DLD1 (cell line): ENCODE measurements around the gene RASGRF2.

Experiments
- in situ Hi-C: cut with HindIII; loops from 2 replicates; pipeline ENCODE4 v1.10.0; 2017; ENCODE audit warnings: low sequenced_read_pairs

Gene RASGRF2

DNA sequence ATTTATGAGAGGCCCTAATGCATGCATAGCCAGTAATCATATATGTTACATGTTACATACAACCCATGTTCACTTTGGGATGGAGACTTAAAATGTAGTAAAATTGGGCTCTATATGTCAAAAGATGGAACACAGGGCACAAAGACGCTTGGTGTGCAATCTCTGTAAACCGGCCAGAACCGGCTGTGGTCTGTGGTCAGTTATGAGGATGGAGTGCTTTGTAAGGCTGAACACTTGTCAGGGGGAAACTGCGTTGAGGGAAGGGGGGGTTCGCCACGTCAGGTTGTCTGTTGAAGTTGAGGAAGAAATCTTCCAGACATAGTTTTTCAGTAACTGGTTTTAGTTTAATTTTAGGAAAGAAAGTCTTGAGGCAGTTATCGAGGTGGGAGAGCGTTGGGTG, 270.3 kb downstream of the RASGRF2 start:
- in situ Hi-C loops: no loop called here

- in situ Hi-C loops: no loop called here
These were observed 272.4 kb downstream of the RASGRF2 start for GRCh38 chr5:81232464-81233079.

DNA sequence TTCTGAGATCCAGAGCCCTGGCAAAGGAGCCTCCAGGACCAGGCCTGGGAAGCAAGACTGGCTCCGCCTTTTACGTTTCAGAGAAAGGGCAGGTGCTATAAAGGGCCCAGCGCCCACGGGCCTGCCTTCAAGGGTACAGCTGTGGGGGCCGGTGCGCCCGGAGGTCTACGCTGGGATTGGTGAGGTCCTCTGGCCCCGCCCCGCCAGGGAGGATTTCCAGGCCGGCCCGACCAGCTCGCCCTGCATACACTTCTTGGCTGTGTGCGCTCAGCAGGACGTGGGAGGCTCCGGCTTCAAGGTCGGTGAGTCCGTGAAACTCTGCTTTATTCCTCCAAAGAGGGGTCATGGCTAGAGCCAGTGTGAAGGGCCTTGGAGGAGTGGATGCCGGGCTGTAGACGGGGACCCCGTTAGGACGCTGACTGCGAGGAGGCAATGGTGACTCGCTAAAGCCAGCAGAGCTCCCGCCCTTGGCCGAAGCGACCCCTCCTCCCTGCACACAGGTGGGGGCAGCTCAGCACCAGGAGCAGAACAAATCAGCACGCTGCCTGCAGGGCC, 273.0 kb downstream of the RASGRF2 start, which contains the start of gene CKMT2:
Gene CKMT2 (plus strand): TSS at position 243 of the 555 bp plus-strand sequence. CDS start 17,811 bp downstream, outside the sequence.
- in situ Hi-C loops: no loop called here

DNA sequence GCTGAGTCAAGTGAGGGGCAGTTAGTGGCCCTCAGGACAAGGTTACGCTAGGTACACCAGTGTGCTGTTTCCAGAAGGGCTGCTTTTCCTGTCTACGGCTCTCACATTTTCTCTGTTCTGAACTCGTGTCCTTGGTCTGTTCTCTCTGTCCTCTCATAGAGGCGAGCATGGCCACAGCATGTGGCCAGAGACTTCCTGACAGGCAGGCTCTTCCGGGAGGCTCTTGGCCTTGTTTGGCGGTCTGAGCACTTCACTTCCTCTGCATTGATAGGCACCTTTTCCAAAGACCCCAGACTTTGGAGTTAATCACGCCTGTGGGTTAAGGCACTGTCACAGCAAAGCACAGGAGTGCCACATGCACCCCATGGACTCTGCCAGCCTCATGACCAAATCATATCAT, 274.1 kb downstream of the RASGRF2 start:
- in situ Hi-C loops: no loop called here

DNA sequence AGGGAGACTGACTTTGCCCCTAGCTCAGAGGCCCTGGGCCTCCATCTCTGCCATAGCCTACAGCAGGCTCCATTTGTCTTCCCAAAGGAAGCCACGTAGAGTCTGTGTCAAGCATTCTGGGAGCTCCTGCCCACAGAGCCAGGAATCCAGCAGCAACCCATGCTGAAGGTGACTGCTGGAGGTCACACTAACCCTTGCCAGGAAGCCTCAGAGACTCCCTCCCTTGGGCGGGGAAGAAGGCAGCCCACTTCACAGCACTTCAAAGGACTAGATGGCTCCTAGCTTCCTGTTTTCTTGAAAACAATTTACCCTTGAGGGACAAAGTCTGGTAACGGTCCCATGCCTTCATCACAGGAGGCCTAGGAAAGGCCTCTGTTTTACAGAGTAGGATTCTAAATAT, 274.6 kb downstream of the RASGRF2 start:
- in situ Hi-C loops: no loop called here

GRCh38 chr5:81235287-81236072, 275.3 kb downstream of the RASGRF2 start:
- in situ Hi-C loops: no loop called here

DNA sequence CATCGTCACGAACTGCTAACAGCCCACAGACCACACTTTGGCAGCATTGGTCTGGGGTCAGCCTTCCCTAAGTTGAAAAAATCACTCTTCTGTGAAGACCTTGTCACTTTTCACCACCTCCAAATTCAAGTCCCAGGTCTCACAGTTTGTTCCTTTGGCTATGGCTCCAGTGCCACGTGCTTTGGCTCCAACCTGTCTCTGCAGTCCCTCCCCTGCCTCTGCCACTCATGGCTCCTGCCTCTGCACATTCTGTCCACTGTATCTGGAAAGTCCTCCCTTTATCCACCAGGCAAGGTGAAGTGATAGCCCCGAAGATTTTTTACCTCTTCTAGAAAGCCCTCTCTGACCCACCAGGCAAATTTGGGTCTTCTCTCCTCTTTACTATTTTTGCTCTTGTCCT, 278.3 kb downstream of the RASGRF2 start:
- in situ Hi-C loops: no loop called here

DNA sequence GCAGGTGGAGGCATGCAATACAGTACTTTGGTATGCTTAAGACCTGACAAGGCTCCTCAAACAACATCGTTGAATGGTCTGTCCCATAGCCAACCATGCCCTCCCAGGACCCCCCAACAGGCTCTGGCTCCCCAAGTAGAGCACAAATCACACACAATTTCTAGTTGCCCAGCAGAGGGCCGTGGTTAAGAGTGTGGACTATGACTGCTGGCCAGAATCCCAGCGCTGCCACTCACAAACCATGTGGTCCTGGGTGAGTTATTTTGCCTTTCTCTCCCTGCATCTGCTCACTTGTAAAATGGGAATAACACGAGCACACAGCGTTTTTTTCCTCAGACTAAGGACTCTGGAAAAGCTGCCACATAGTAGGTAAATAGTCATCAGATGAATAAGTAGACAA, 279.4 kb downstream of the RASGRF2 start:
- in situ Hi-C loops: no loop called here

DNA sequence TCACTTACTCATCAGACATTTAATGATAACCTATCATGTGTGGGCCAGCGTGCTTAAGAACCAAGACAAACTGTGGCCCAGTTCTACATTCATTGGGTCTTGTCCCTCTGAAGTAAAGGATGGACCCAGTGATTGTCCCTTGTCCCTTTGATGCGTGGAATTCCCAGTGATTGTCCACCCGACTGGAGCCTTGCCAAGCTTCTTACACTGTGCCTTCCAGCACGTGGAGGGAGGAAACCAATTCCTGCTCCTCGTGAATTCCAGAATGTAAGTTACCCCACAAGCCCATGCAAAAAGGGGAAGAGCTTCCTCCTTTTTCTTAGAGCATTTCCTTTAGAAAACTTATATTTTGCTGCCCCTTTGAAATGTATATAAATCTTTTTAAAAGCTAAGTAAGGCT, 280.8 kb downstream of the RASGRF2 start:
- in situ Hi-C loops: no loop called here

GRCh38 chr5:81241961-81242648, 281.9 kb downstream of the RASGRF2 start:
- in situ Hi-C loops: no loop called here

DNA sequence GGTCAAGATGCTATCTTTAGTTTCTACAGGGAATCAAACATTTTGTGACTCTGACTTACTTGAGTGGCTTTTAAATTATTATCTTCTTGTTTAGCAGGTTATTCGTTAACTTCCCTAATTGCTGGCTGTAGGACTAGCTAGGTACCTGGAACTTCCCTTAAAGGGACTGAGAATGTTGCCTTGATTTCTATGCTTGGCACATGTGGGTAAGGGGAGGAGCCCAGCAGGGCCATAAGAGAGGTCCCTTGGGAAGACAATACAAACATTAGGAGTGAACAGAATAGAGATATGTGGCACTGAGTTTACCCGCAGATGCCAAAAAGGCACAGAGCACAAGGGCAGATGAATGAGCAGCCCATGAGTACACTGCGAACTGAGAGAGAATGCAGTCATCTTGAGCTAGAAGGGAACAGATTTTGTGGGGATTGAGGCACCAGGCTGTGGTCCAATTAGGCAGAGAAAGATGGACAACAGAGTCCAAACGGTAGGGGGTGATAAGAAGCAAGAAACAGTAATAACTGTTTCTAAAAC, 282.8 kb downstream of the RASGRF2 start:
- in situ Hi-C loops: no loop called here

- in situ Hi-C loops: no loop called here
These were observed 284.3 kb downstream of the RASGRF2 start for GRCh38 chr5:81244451-81244850.

- in situ Hi-C loops: no loop called here
These were observed 285.7 kb downstream of the RASGRF2 start for GRCh38 chr5:81245871-81246235.

DNA sequence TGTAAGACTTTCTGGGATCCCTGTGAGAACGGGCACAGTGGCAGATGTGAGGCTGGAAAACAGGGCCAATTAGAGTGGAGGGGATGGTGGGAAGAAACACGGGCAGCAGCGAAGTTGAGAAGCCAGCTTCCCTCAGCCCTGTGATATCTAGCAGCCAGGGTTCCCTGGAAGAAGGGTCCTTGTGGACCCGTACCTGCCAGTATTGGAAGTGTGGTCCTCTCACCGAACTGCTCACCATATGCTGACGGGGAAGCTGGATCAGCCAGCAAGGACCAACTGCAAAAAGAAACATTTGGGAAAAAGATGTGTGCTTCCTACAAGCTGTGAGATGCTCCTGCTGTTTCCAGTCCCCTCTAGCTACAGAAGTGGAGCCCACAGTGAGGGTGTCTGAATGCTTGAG, 286.5 kb downstream of the RASGRF2 start:
- in situ Hi-C loops: no loop called here

DNA sequence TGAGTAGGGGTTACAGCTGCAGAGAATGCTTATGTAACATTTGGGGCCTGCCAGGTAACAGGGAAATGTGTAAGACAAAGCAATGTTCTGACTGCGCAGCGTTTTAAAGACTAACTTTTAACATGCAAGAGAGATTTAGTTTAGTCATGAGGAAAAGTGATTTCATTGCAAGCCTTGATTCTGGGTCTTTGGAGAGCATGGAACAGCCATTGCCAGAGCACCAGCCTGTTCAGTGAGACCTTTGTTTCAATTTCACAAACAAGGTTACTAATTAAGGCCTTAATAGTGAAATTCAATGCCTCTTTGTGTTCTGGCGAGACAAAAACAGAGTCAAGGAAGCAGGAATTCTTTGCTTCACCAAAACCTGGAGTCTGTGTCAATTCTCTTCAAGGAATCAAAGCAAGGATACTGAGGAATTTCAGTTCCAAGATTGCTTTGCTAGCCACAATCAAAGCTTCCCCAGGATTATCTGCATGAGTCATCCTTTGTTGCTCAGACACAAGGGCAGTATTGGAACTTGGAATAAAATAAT, 287.3 kb downstream of the RASGRF2 start:
- in situ Hi-C loops: no loop called here

DNA sequence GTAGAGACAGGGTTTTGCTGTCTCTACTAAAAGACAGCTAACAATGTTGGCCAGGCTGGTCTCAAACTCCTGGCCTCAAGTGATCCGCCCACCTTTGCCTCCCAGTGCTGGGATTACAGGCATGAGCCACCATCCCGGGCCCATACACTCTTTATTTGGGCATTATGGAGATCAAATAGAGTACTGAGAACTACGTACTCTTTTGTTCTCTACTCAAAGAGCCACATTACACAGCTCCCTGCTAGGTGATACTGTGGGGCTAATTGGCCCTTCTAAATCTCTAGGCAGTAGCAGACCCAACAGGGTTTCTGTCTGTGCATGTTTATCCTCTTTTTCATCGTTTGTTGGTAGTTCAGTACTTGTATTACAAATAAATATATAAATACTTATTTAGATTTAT, 289.1 kb downstream of the RASGRF2 start:
- in situ Hi-C loops: no loop called here

DNA sequence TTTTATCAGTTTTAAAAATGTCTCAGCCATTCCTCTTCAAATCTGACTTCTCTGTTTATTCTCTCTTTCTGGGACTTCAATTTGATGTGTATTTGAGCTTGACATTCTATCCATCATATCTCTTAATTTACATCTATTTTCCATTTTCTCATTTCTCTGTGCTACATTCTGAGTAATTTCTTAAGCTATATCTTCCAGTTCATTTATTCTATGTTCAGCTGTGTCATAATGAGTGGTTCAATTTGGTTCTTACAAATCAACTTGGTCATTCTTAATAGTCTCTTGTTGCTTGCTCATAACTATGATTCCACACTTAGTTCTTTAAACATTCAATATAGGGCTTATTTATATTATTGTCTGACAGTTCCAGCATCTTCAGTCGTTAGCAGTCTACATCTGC, 289.8 kb downstream of the RASGRF2 start:
- in situ Hi-C loops: no loop called here

DNA sequence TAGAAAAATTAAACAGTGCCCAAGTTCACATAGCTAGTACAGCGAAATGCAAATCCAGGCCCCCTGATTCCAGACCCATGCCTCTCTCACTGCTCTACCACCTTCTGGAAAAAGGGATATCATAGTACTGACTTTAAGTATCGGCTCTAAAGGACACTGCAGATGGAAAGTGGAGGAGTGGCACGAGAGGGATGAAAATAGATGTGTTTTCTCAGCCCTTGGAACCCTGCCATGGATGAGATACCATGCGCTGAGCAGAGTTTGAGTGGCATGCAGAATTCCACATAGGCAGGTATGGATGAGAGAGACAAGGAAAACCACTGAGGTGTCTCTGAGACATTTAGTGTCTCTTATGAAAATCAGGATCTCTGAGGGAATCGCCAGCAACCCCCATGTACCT, 291.8 kb downstream of the RASGRF2 start:
- in situ Hi-C loops: no loop called here

DNA sequence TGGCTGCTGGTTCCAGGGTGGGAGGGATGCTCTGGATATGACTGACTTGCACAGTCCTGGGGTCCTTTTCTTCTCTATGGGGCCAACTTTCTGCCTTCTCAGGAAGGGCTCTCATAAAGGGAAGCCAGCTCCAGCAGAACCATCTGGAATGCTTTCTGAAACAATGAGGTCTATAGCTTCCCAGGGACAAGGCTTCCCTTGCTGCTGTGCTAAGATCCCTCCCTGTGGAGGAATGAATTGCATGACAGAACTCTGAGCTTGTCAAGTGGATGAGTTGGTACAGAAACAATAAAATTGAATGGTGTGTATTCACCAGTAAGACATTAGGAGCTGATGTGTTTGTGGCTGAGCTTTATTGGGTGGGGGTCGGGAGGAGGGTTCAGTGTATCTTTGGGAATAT, 292.7 kb downstream of the RASGRF2 start:
- in situ Hi-C loops: no loop called here

GRCh38 chr5:81253875-81254274, 293.7 kb downstream of the RASGRF2 start:
- in situ Hi-C loops: no loop called here

DNA sequence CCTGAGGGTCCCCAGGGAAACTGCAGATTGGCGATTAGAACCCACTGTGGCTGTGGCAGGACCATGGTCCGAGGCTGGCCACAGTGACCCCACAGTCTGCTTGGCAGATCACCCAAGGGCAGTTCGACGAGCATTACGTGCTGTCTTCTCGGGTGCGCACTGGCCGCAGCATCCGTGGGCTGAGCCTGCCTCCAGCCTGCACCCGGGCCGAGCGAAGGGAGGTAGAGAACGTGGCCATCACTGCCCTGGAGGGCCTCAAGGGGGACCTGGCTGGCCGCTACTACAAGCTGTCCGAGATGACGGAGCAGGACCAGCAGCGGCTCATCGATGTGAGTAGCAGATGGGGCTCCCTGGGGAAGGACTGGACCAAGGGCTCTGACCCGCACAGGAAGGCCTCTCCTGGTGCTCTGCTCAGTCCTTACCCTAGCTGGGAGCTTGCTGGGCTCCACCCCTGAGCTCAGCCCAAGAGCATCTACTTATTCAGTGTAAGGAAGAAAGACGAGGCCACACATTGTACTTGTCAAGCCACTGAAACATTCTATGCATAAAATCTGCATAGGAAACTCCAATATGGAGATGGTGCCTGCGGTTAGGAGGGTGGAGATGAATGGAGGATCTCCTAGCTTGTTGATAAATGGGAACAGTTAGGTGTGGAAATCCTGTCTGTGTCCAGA, 294.9 kb downstream of the RASGRF2 start:
- in situ Hi-C loops: no loop called here
